CD14-positive monocyte (primary cell): ENCODE data around the gene UPF3B. TPM values are rescaled to one million over a fixed set of nuclear protein-coding genes. Genes with fewer than 3 reads are reported as not detected.
A peak's percentile ranks its signal among the peaks of the same experiment; 100 is the strongest.

Experiments used
- DNase-seq, 3 donors: peaks; one replicate each; pipeline ENCODE4 v3.0.0-alpha.2; 2011 to 2022
- H2AFZ ChIP-seq: 2 replicates; pipeline ENCODE4 v1.6.0; 2012; ENCODE audit warnings: mild to moderate bottlenecking, low read depth, low read length, inconsistent platforms; ENCODE audit not compliant: insufficient read depth, poor library complexity, severe bottlenecking
- H3K27ac ChIP-seq, 2 donors: 1 replicate in 1 of 2; 2 replicates in 1 of 2; pipeline ENCODE4 v1.5.1; 2012 to 2013; ENCODE audit warnings: low read length in 2 of 2, control low read depth in 1 of 2, inconsistent platforms in 1 of 2, low read depth in 1 of 2, mild to moderate bottlenecking in 1 of 2
- H3K27me3 ChIP-seq, 2 donors: one replicate each; pipeline versions ENCODE4 v1.6.0 to v1.6.1; 2011 to 2013; ENCODE audit warnings: low read length in 2 of 2; ENCODE audit not compliant: control insufficient read depth in 2 of 2, insufficient read depth in 2 of 2
- H3K36me3 ChIP-seq, 2 donors: replicated peaks in 1 of 2; 1 replicate in 1 of 2; 2 replicates in 1 of 2; pipeline versions ENCODE4 v1.5.1 to v1.6.1; 2012 to 2013; ENCODE audit warnings: low read length in 2 of 2, control low read depth in 1 of 2, inconsistent platforms in 1 of 2, mild to moderate bottlenecking in 1 of 2; ENCODE audit not compliant: insufficient read depth in 2 of 2, control insufficient read depth in 1 of 2
- H3K4me1 ChIP-seq, 2 donors: 1 replicate in 1 of 2; 2 replicates in 1 of 2; pipeline versions ENCODE4 v1.5.1 to v1.6.1; 2012 to 2013; ENCODE audit warnings: low read length in 2 of 2, control low read depth in 1 of 2, inconsistent platforms in 1 of 2, mild to moderate bottlenecking in 1 of 2, moderate library complexity in 1 of 2; ENCODE audit not compliant: insufficient read depth in 2 of 2, control insufficient read depth in 1 of 2
- H3K4me2 ChIP-seq: replicated peaks from 2 replicates; pipeline ENCODE3; 2012; ENCODE audit warnings: low read length, moderate library complexity, mild to moderate bottlenecking; ENCODE audit not compliant: poor library complexity, severe bottlenecking; ENCODE audit errors: extremely low read depth
- H3K4me3 ChIP-seq, 3 experiments: fragments of 200-600 bp in 1 of 3; sonication (generic) in 1 of 3; replicated peaks in 1 of 3; 1 replicate in 2 of 3; 2 replicates in 1 of 3; pipeline ENCODE4 v1.5.1; 2011 to 2013; ENCODE audit warnings: low read length in 3 of 3, mild to moderate bottlenecking in 3 of 3, control low read depth in 2 of 3, low read depth in 2 of 3, inconsistent platforms in 1 of 3, moderate library complexity in 1 of 3
- H3K79me2 ChIP-seq: 2 replicates; pipeline ENCODE4 v1.6.0; 2012; ENCODE audit warnings: mild to moderate bottlenecking, control low read depth, inconsistent platforms, low read length, moderate library complexity; ENCODE audit not compliant: insufficient read depth
- H3K9ac ChIP-seq: 2 replicates; pipeline ENCODE4 v1.6.0; 2017; ENCODE audit warnings: low read length, mild to moderate bottlenecking; ENCODE audit not compliant: insufficient read depth, poor library complexity, severe bottlenecking
- H3K9me3 ChIP-seq, 2 donors: replicated peaks in 1 of 2; 1 replicate in 1 of 2; 2 replicates in 1 of 2; pipeline versions ENCODE4 v1.5.1 to v1.6.1; 2012 to 2013; ENCODE audit warnings: low read length in 2 of 2, control low read depth in 1 of 2; ENCODE audit not compliant: control insufficient read depth in 1 of 2, insufficient read depth in 1 of 2
- H4K20me1 ChIP-seq: 2 replicates; pipeline ENCODE4 v1.6.0; 2012; ENCODE audit warnings: mild to moderate bottlenecking, low read length, control low read depth, moderate library complexity; ENCODE audit not compliant: insufficient read depth
- H3K27ac Mint-ChIP-seq, 7 donors: one replicate each; pipeline ENCODE4 v1.8.0; 2020; ENCODE audit warnings: mild to moderate bottlenecking in 7 of 7, mixed read lengths in 7 of 7, moderate library complexity in 6 of 7, inconsistent platforms in 2 of 7
- H3K27me3 Mint-ChIP-seq, 3 donors: one replicate each; pipeline ENCODE4 v1.8.0; 2021 to 2022; ENCODE audit warnings: low read depth in 3 of 3, mild to moderate bottlenecking in 3 of 3, mixed read lengths in 3 of 3, moderate library complexity in 3 of 3, inconsistent platforms in 1 of 3
- H3K36me3 Mint-ChIP-seq, 2 donors: one replicate each; pipeline ENCODE4 v1.8.0; 2020; ENCODE audit warnings: mixed read lengths in 2 of 2, inconsistent platforms in 1 of 2, mild to moderate bottlenecking in 1 of 2
- H3K4me1 Mint-ChIP-seq: one replicate; pipeline ENCODE4 v1.8.0; 2020; ENCODE audit warnings: mild to moderate bottlenecking, mixed read lengths
- H3K4me3 Mint-ChIP-seq, 2 donors: one replicate each; pipeline ENCODE4 v1.8.0; 2020; ENCODE audit warnings: mild to moderate bottlenecking in 2 of 2, mixed read lengths in 2 of 2, moderate library complexity in 1 of 2
- H3K9me3 Mint-ChIP-seq, 7 donors: one replicate each; pipeline ENCODE4 v1.8.0; 2020 to 2022; ENCODE audit warnings: mixed read lengths in 7 of 7, mild to moderate bottlenecking in 6 of 7, moderate library complexity in 6 of 7, inconsistent platforms in 2 of 7
- WGBS: methylation state at CpG from one replicate; pipeline ENCODE4 v1.1.5; 2013; ENCODE audit warnings: missing lambda C conversion rate; ENCODE audit not compliant: insufficient coverage; 5-methylcytosine and 5-hydroxymethylcytosine counted together
- intact Hi-C, 2 donors: fragments of 100-400 bp; cut with micrococcal nuclease; formaldehyde crosslinking; loops; one replicate each; pipeline versions ENCODE4 v1.15.0 to v1.15.1; 2023
- polyA plus RNA-seq, 3 donors: library from polyadenylated mRNA; depleted of rRNA in 1 of 3; unstranded in 2 of 3; stranded (reverse) in 1 of 3; fragments of 300-500 nt in 2 of 3; fragments of >200 nt in 1 of 3; fragmentation: Illumina TruSeq in 2 of 3; gene quantifications; 1 replicate in 2 of 3; 2 replicates in 1 of 3; pipeline ENCODE4 v1.2.3, GENCODE V29; 2012 to 2021
- TF ChIP-seq, protein P1 (sequence below): fragments of 200-600 bp; IDR thresholded peaks from one replicate; pipeline ENCODE4 v1.8.0; 2022; ENCODE audit warnings: antibody characterized with exemption, mild to moderate bottlenecking

The UPF3B gene
- polyA plus RNA-seq, 3 donors, result 2.1 to 4.2 (median 2.5) TPM

DNA sequence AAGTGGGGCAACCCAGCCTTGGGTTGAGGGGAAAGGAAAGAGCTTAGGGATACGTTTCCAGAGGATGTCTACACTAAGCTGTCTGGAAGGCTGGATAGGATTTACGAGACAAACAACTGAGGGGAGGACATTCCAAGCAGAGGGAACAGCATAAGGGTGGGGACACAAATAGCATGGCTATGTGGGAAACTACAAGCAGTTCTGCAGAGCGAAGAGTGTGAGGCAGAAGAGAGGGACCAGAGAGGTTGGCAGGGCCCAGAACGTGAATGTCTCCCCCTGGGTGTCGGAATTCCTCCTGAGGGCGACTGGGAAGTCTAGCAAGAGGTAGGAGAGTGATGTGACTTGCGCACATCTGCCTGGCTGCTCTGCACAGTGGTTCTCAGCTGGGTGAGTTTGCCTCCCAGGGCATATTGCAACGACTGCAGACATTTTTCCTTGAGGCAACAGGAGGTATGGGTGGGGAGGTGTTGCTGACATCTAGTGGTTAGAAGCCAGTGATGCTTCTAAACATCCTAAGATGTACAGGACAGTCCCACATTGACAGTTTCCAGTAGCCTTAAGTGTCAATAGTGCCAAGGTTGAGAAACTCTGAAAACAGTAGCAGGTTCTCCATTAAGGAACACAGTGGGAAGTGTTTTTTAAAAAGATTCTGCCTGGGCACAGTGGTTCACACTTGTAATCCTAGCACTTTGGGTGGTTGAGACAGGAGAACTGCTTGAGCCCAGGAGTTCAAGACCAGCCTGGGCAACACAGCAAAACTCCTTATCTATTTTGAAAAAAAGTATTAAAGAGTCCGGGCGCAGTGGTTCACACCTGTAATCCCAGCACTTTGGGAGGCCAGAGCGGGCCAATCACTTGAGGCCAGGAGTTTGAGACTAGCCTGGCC is 28.0 kb upstream of the UPF3B start:
- Histone ChIP-seq H4K20me1 (no peaks in the 10 kb centered on the region), H3K36me3 (peaks cover 3 to 17% of the 10 kb centered on the region in 2 donors), H3K9ac (no peak overlapping the region), H2AFZ (no peak overlapping the region), H3K4me3 (no peak overlapping the region), H3K79me2 (peaks cover 1% of the 10 kb centered on the region), H3K4me2 (no peak overlapping the region), H3K4me1 (peaks cover 0 to 7% of the 10 kb centered on the region in 2 donors), H3K27me3 (no peaks in the 10 kb centered on the region), H3K27ac (no peak overlapping the region), H3K9me3 (no peaks in the 10 kb centered on the region)
- no peak overlapping the region for H3K4me3 Mint-ChIP-seq
- peaks cover 0 to 5% (median 0%) of the 10 kb centered on the region in 3 donors for H3K27me3 Mint-ChIP-seq
- WGBS, result 73% methylated on average over 9 of the region's 11 CpGs
- H3K27ac Mint-ChIP-seq, result peak overlapping the region in 2 of 7 donors; percentile 30 to 38
- no peaks in the 10 kb centered on the region for H3K9me3 Mint-ChIP-seq
- DNase-seq, result peak; percentile 38 to 46 (median 46)
- peaks cover 15% of the 10 kb centered on the region for H3K4me1 Mint-ChIP-seq
- peaks cover 13 to 25% of the 10 kb centered on the region in 2 donors for H3K36me3 Mint-ChIP-seq
- intact Hi-C loops, result no loop called here
- TF ChIP-seq, protein P1, sequence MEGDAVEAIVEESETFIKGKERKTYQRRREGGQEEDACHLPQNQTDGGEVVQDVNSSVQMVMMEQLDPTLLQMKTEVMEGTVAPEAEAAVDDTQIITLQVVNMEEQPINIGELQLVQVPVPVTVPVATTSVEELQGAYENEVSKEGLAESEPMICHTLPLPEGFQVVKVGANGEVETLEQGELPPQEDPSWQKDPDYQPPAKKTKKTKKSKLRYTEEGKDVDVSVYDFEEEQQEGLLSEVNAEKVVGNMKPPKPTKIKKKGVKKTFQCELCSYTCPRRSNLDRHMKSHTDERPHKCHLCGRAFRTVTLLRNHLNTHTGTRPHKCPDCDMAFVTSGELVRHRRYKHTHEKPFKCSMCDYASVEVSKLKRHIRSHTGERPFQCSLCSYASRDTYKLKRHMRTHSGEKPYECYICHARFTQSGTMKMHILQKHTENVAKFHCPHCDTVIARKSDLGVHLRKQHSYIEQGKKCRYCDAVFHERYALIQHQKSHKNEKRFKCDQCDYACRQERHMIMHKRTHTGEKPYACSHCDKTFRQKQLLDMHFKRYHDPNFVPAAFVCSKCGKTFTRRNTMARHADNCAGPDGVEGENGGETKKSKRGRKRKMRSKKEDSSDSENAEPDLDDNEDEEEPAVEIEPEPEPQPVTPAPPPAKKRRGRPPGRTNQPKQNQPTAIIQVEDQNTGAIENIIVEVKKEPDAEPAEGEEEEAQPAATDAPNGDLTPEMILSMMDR, result peak; percentile 63

DNA sequence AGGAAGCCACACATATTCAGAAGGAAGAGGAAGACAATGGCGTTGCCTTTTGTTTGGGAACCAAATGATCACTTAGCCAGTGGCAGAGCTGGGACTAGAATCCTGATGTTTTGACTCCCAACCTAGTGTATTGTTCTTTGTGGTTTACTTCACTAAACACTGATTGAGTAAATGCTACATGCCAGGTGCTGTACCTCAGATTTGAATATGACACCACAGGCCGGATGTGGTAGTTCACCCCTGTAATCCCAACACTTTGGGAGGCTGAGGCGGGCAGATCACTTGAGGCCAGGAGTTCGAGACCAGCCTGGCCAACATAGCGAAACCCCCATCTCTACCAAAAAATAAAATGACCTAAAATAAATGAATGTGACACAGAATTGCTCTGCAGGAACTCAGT is 27.3 kb upstream of the UPF3B start:
- Histone ChIP-seq H3K36me3 (peaks cover 9 to 25% of the 10 kb centered on the region in 2 donors), H3K27ac (no peak overlapping the region), H2AFZ (no peak overlapping the region), H4K20me1 (no peaks in the 10 kb centered on the region), H3K9ac (no peak overlapping the region), H3K4me2 (no peak overlapping the region), H3K4me1 (peaks cover 0 to 7% of the 10 kb centered on the region in 2 donors), H3K27me3 (no peaks in the 10 kb centered on the region), H3K79me2 (peaks cover 8% of the 10 kb centered on the region), H3K4me3 (no peak overlapping the region), H3K9me3 (no peaks in the 10 kb centered on the region)
- DNase-seq, result no peak
- H3K36me3 Mint-ChIP-seq, result peaks cover 15 to 25% of the 10 kb centered on the region in 2 donors
- H3K4me3 Mint-ChIP-seq, result no peak overlapping the region
- TF ChIP-seq, protein P1, result no peak
- WGBS, result no CpG with 5 or more reads among the region's 5 CpGs
- H3K27ac Mint-ChIP-seq, result peak overlapping the region in 2 of 7 donors; percentile 3 to 26
- H3K4me1 Mint-ChIP-seq, result peaks cover 15% of the 10 kb centered on the region
- peaks cover 0 to 6% (median 0%) of the 10 kb centered on the region in 3 donors for H3K27me3 Mint-ChIP-seq
- H3K9me3 Mint-ChIP-seq, result no peaks in the 10 kb centered on the region
- intact Hi-C loops, result no loop called here
